HFF-Myc (cell line): Measurements from ENCODE around the gene MPPED2.

ENCODE experiments used
- DNase-seq: peaks from one replicate; pipeline ENCODE4 v3.0.0-alpha.2; 2011; ENCODE audit warnings: low read depth; ENCODE audit errors: extremely low read depth
- H3K4me3 ChIP-seq: replicated peaks from 2 replicates; pipeline ENCODE4 v1.5.1; 2011; ENCODE audit warnings: low read depth, mild to moderate bottlenecking, control low read depth, low read length
- CTCF ChIP-seq: IDR thresholded peaks from 2 replicates; pipeline ENCODE4 v1.5.1; 2012; ENCODE audit warnings: mild to moderate bottlenecking, low read depth, low read length, control low read depth; ENCODE audit errors: missing control alignments

MPPED2 gene

GRCh38 chr11:30586251-30587144, at the start of gene MPPED2:
Gene MPPED2, minus strand, starts transcription at chr11:30586353. Its CDS starts 5,980 bp downstream, at chr11:30580373.
- TF ChIP-seq CTCF, result no peak
- H3K4me3 ChIP-seq, result no peak within 1 kb of the TSS
- no peak for DNase-seq

- no peak for TF ChIP-seq CTCF
- H3K4me3 ChIP-seq, result no peak overlapping the region
- no peak for DNase-seq
Observed at GRCh38 chr11:30635401-30635989, 49.3 kb upstream of the MPPED2 start.

- H3K4me3 ChIP-seq, result no peak overlapping the region
- no peak for TF ChIP-seq CTCF
- no peak for DNase-seq
Observed at GRCh38 chr11:30631148-30631547, 45.0 kb upstream of the MPPED2 start.

- H3K4me3 ChIP-seq, result no peak overlapping the region
- TF ChIP-seq CTCF, result no peak
- DNase-seq, result no peak
Observed at GRCh38 chr11:30619767-30620166, 33.6 kb upstream of the MPPED2 start.

- no peak for DNase-seq
- TF ChIP-seq CTCF, result no peak
- H3K4me3 ChIP-seq, result no peak overlapping the region
Observed at GRCh38 chr11:30617762-30618161, 31.6 kb upstream of the MPPED2 start.

- no peak for DNase-seq
- no peak overlapping the region for H3K4me3 ChIP-seq
- TF ChIP-seq CTCF, result no peak
Observed at GRCh38 chr11:30610628-30611027, 24.5 kb upstream of the MPPED2 start.
